OCI-LY3 (cell line): Measurements from ENCODE around the gene FAM163B.
A peak's percentile ranks its signal among the peaks of the same experiment; 100 is the strongest.

ENCODE experiments used
- H2AFZ ChIP-seq: fragments of 200-600, 300-600 bp; shearing (Covaris generic); 2 replicates; pipeline ENCODE4 v1.6.0; 2014; ENCODE audit warnings: antibody characterized with exemption, low read depth, low read length
- H3K27ac ChIP-seq: fragments of 200-600, 300-600 bp; sonication (generic); 2 replicates; pipeline ENCODE4 v1.5.1; 2014; ENCODE audit warnings: mild to moderate bottlenecking, low read length, moderate library complexity, mixed read lengths
- H3K27me3 ChIP-seq: fragments of 200-600, 300-600 bp; sonication (generic); 2 replicates; pipeline ENCODE4 v1.6.1; 2014; ENCODE audit warnings: low read depth, low read length, mixed read lengths
- H3K36me3 ChIP-seq: fragments of 200-600, 300-600 bp; sonication (generic); replicated peaks from 2 replicates; pipeline ENCODE3; 2014; ENCODE audit warnings: low read depth, low read length, mixed read lengths
- H3K4me1 ChIP-seq: fragments of 300-600, 200-600 bp; sonication (generic); 2 replicates; pipeline ENCODE4 v1.6.1; 2014; ENCODE audit warnings: low read length, mixed read lengths
- H3K4me2 ChIP-seq: fragments of 200-600, 300-600 bp; sonication (generic); 2 replicates; pipeline ENCODE4 v1.6.1; 2014; ENCODE audit warnings: low read length, mixed read lengths
- H3K4me3 ChIP-seq: fragments of 300-600, 200-600 bp; sonication (generic); 2 replicates; pipeline ENCODE4 v1.5.1; 2014; ENCODE audit warnings: antibody characterized with exemption, mild to moderate bottlenecking, low read length, moderate library complexity
- H3K79me2 ChIP-seq: fragments of 300-600, 200-600 bp; shearing (Covaris generic); 2 replicates; pipeline ENCODE4 v1.6.1; 2014; ENCODE audit warnings: mild to moderate bottlenecking, low read length, mixed read lengths
- H3K9ac ChIP-seq: fragments of 300-600, 200-600 bp; shearing (Covaris generic); 2 replicates; pipeline ENCODE4 v1.6.0; 2014; ENCODE audit warnings: mild to moderate bottlenecking, low read length, moderate library complexity
- H3K9me3 ChIP-seq: fragments of 200-600, 300-600 bp; shearing (Covaris generic); 2 replicates; pipeline ENCODE4 v1.6.1; 2014; ENCODE audit warnings: low read length, mixed read lengths; ENCODE audit not compliant: insufficient read depth
- H4K20me1 ChIP-seq: fragments of 200-600, 300-600 bp; sonication (generic); 2 replicates; pipeline ENCODE4 v1.6.1; 2016; ENCODE audit warnings: low read length, mixed read lengths; ENCODE audit not compliant: insufficient read depth
- EZH2phosphoT487 ChIP-seq: fragments of 200-600 bp; shearing (Covaris generic); IDR thresholded peaks from 2 replicates; pipeline ENCODE4 v1.6.1; 2018; ENCODE audit warnings: antibody characterized with exemption, mixed run types, low read depth
- TF ChIP-seq, protein P1 (sequence below): fragments of 200-600, 300-600 bp; sonication (generic); IDR thresholded peaks from 2 replicates; pipeline ENCODE4 v1.5.1; 2014; ENCODE audit warnings: antibody characterized with exemption, low read length, low read depth

Gene FAM163B

DNA sequence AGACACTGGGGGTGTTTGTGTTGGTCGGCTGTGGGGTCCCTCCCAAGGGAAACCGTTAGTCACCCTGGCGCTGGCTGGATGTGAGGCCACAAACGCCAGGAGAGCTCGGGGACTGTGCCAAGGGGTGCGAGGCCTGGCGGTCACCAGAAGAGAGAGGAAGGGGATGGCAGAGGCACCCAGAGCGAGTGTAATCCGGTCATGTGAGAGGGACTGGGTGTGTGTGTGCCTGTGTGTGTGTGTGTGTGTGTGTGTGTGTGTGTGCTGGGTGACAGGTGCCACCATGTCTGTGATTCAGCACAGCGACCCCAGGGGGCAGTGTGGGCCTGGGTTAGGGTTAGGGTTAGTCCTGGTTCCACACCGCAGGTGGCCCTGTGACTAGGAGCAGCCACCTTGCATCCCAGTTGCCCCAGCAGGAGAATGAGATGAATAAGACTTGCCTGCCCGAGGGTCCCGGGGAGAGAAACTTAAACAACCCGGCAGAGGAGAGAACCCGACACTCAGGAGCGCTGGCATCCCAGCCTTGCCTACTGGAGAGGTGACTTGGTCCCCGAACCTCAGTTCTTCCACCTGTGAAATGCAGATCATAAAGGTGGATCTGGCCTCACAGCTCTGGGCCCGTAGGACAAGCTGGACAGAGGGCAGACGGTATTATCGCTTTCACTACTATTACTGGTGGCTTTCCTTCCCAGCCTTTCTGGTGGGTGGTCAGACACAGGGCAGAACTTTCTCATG, 76.1 kb downstream of the FAM163B start:
- Histone ChIP-seq H2AFZ (no peak overlapping the region), H3K79me2 (no peaks in the 10 kb centered on the region), H3K27me3 (peaks cover 28% of the 10 kb centered on the region), H3K4me1 (no peaks in the 10 kb centered on the region), H3K36me3 (no peaks in the 10 kb centered on the region), H3K4me3 (no peak overlapping the region), H3K9me3 (no peaks in the 10 kb centered on the region), H3K4me2 (no peak overlapping the region), H3K27ac (no peak overlapping the region), H4K20me1 (no peaks in the 10 kb centered on the region), H3K9ac (no peak overlapping the region)
- TF ChIP-seq EZH2phosphoT487 = no peak
- TF ChIP-seq, protein P1, sequence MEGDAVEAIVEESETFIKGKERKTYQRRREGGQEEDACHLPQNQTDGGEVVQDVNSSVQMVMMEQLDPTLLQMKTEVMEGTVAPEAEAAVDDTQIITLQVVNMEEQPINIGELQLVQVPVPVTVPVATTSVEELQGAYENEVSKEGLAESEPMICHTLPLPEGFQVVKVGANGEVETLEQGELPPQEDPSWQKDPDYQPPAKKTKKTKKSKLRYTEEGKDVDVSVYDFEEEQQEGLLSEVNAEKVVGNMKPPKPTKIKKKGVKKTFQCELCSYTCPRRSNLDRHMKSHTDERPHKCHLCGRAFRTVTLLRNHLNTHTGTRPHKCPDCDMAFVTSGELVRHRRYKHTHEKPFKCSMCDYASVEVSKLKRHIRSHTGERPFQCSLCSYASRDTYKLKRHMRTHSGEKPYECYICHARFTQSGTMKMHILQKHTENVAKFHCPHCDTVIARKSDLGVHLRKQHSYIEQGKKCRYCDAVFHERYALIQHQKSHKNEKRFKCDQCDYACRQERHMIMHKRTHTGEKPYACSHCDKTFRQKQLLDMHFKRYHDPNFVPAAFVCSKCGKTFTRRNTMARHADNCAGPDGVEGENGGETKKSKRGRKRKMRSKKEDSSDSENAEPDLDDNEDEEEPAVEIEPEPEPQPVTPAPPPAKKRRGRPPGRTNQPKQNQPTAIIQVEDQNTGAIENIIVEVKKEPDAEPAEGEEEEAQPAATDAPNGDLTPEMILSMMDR = peak; percentile 61

DNA sequence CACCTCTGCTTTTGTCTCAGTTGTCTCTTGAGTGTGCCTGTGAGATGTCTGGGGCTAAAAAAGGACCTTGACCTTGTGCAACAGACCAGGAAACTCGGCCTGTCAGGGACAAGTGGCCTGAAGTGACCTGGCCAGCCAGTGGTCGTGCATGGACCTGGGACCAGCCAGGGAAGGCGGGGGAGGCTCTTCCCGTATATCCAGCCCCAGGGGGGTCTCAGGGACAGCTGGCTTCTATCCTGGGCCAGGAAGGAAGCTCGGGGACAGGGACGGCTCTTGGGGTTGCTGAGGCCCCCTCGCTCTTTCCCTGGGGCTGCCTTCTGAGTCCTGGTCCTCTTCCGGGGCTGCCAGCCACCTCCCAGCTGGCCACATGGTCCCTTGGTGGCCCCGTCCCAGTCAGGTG, 77.9 kb downstream of the FAM163B start:
- TF ChIP-seq, protein P1 = no peak
- no peak for TF ChIP-seq EZH2phosphoT487
- Histone ChIP-seq H3K9me3 (no peaks in the 10 kb centered on the region), H3K9ac (no peak overlapping the region), H4K20me1 (no peaks in the 10 kb centered on the region), H3K4me2 (no peak overlapping the region), H3K4me1 (no peaks in the 10 kb centered on the region), H3K4me3 (no peak overlapping the region), H2AFZ (no peak overlapping the region), H3K36me3 (no peaks in the 10 kb centered on the region), H3K27me3 (peaks cover 43% of the 10 kb centered on the region), H3K79me2 (no peaks in the 10 kb centered on the region), H3K27ac (no peak overlapping the region)

DNA sequence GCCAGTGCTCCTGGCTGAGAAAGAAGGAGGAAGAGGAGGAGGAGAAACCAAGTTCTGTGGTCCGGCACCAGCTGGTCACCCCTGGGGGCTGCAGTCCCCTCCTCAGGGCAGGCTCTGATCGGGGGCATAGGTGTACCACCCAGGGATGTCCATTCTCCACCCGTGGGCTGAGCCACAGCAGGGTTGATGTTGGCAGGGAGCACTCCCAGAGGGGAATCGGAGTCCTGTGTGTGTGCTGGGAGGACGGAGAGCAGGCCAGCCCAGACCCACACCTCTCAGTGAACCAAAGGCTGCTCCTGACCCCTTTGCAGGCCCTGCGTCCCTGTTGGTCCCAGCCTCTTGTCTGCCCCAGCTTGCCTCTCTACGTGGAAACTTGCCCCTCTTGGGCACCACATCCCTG, 79.3 kb downstream of the FAM163B start:
- Histone ChIP-seq H4K20me1 (no peaks in the 10 kb centered on the region), H3K36me3 (no peaks in the 10 kb centered on the region), H2AFZ (no peak overlapping the region), H3K9ac (no peak overlapping the region), H3K4me3 (no peak overlapping the region), H3K27ac (no peak overlapping the region), H3K79me2 (no peaks in the 10 kb centered on the region), H3K9me3 (no peaks in the 10 kb centered on the region), H3K27me3 (peaks cover 50% of the 10 kb centered on the region), H3K4me1 (no peaks in the 10 kb centered on the region), H3K4me2 (no peak overlapping the region)
- TF ChIP-seq, protein P1 = no peak
- TF ChIP-seq EZH2phosphoT487 = no peak

DNA sequence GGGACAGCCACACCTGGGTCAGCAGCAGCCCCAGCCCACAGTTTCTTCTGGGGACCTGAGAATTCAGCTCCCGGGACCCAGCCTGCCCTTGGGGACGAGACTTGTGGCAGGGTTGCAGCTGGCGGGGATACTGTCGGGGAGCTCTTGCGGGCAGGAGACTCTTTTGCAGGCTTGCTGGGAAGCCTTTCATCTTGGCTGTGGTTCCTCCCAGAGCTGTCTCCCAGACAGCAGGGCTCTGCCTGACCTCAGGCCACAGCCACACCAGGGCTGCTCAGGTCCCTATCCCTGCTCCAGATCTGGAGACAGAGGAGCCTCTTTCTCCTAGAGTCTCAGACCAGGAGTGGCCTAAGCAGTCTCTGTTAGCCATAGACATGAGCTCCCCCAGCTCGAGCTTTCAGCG, 79.7 kb downstream of the FAM163B start:
- Histone ChIP-seq H3K27me3 (peaks cover 50% of the 10 kb centered on the region), H3K4me2 (no peak overlapping the region), H3K36me3 (no peaks in the 10 kb centered on the region), H3K4me1 (no peaks in the 10 kb centered on the region), H3K9ac (no peak overlapping the region), H3K9me3 (no peaks in the 10 kb centered on the region), H3K4me3 (no peak overlapping the region), H2AFZ (no peak overlapping the region), H4K20me1 (no peaks in the 10 kb centered on the region), H3K79me2 (no peaks in the 10 kb centered on the region), H3K27ac (no peak overlapping the region)
- TF ChIP-seq, protein P1 = no peak
- no peak for TF ChIP-seq EZH2phosphoT487
